DLD1 (cell line): Measurements from ENCODE around the gene TNS1.

Source experiments
- in situ Hi-C: cut with HindIII; loops from 2 replicates; pipeline ENCODE4 v1.10.0; 2017; ENCODE audit warnings: low sequenced_read_pairs

Gene TNS1

DNA sequence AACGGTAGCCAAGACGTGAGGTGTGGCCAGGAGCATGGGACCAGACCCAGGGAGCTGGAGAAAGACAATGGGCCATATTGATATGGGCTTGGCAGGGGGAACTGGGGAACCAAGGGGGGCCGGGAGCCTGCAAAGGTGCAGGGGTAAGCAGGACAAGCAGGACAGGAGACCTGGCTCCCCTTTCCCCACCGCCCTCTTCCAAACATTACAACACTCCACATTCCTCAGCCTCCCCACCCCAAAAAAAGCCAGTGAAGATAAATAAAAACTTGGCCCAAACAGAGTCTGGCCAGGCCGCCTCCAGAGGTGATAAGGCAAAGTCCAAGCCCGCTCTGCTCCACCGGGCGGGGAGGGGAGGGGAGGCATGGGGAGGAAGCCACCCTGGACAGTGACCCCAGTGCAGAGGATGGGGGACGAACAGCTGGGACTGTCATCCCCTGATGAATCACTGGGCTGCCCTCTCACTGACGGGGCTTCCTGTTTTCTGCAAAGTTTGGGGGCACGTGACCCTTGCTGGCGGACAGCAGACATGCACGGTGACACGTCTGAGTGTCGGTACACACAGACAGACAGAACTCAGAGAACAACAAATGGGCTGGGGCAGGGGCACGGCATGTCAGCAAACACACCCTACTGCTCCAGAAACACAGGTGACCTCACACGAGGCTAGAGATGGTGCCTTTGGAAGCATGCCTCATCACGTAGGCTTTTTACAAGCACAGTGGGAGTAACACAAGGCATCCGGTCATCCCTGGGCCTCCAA, 100.2 kb downstream of the TNS1 start:
- in situ Hi-C loops, result no loop called here

DNA sequence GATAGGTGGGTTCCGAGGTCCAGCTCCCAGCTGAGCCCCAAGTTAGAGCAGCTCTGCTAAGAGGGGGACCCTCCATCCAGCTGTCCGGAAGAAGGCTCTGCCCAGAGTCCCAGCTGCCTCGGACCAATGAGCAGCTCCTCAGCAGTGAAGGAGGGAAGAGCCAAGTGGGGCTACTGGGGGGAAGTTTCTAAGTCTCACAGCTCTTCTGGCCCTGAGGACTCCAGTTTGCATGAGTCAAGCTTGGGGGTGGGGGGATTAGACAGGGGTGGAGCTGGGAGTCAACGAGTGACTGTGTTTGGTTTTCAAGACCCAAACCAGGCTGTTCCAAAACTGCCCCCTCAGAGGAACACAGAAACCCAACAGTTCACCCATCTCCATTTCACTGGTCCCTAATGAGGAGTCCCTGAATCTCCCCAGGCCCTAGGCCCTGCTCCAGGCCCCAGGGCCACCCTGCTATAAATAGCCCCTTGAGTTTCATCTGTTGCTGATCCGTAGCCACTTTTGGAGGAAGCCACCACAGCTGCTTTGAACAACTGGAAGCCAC, 100.9 kb downstream of the TNS1 start:
- in situ Hi-C loops, result no loop called here

DNA sequence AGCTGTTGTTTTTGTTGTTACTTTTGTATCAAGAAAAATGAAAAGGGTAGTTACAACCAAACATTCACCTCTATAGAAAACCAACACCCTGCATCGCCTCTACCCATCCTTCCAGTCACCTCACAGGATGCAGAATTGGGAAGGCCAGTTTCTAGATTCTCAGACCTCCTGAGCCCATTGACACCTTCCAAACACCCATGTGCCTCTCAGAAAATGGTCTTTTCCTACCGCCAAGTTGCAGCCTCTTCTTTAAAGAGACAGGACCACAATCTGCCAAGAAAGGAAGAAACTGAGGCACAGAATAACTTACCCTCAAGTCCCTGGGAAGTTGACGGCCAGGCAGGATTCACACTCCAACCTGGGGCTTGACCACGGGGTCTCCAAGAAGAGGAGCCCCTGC, 101.4 kb downstream of the TNS1 start:
- in situ Hi-C loops, result no loop called here

DNA sequence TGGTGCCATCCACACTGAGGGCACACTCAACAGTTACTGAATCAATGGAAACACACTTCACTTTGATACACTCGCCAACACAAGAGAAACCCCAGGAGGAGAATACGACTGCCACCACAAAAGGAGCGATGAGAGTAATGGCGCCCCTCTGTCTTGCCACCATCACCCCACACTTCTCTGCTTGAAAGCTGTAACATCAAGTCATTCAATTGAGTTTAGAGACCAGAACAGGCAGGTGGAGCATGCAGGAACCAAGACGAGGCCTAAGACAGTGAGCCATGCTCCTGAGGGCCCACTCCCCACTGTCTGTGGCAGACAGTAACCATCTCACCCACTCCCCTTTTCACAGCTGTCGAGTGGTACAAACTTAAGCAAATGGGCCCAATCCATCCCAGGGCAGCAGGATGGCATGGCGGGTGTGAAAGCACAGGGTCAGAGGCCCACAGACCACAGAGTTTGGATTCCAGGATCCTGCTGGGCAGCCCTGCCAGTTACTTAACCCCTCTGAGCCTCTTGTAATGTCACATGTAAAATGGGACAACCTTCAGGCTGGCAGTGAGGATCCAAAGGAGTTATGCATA, 101.9 kb downstream of the TNS1 start:
- in situ Hi-C loops, result no loop called here

DNA sequence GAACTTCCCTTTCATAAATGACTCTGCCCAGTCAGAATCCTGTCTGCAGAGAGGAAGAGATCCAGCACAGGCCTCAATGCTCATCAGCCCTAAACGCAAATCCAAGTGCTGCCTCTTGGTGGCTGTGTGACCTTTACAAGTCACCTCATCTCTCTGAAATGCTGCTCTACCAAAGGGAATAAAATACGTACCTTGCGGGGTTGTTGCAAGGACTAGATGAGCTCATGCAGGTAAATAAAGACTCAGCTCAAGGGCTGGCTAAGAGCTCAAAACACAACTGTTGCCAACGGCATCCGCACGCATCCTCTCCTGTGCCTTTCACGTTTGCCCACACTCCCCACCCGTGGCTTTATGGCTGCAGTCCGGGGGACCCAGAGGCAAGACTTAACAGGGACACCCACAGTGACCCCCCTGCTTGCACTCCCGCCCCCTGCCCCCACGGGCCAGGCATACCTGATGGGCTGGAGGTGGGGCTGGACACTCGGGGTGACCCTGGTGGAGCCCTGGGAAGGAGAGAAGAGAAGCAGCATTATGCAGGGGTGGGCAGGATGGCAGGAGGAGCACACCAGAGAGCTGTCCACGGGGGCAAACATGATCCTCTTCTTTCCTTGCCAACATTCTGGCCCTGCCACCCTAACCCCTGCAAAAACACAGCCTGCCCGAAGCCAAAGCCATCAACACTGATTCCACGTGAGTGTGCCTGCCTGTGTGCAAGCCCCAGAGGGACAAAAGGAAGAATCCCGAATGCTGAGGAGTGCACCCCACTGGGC, 102.6 kb downstream of the TNS1 start:
- in situ Hi-C loops, result no loop called here

DNA sequence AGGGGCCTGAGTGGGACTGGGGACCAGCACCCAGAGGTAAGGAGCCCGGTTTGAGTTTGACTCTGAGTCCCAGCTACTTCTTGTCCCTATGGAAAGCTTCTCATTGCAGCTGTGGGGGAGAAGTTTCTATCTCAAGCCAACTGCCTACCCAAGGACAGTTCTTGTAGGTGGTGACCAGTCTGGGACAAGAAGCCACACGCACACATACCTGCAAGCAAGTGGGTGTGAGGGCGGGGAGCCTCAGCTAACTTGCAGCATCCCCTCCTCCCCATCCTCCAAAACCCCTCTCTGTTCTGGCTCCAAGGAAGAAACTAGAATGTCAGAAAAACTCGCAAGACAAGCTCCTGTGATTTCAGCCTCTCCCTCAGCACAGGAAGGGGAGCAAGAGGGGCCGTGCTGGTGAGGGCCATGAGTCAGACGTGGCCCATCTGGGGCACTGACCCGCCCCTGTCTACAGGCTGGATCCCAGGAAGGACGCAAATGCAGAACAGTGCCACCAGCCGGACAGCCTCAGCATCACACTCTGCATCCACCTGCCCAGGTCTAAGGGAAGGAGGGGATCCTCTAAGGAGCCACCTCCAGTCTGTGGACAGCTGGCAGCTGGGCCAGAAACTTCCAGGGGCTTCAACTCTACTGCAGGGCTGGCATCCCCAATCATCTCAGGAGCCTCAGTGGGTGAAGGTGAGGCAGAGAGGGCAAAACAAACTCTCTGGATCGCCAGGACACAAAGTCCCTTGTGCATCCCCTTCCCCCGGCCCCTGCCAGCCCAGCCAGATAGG, 103.4 kb downstream of the TNS1 start:
- in situ Hi-C loops, result no loop called here

DNA sequence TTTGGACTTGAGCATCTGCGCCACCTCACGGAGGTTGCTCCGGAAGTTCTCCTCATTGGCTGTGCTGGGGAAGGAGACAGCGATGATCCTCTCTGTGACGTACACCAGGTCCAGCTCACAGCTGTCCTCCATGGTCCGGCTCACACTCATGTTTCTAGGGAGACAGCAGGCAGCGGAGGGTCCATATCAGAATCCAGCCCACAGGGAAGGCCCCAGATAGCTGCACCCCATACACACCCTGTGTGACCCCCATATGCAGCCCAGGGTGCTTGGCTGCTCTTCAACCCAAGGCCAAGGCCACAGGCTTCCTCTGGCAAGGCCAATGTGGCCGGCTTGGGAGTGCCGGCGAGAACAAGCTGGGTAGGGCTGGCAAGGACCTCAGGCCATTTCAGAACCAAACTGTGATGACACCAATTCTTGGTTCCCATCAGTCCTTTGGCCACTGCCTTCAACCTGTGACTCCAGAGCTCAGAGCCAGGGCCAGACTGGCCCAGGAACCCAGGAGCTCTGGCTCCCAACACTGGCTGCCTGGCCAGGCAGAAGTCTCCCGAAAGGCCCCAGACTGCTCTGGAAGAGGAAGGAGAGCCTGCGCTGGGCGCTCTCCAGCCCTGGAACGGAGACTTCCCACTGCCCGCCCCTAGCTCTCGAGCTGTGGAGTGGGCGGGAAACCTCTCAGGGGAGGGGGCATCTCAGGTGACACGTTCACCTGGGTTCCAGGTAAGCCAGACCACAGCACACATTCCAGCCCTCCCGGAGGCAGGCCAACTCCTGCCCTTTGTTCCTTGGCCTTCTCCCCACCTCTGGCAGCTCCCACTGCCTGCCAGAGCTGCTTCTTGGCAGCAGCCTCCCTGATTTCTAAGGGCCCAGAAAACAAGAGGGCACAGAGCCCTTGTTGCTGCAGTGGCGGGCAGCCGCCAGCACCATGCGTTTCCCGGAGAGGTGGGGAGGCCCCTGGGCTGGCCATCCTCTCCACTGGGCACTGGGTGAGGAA, 104.7 kb downstream of the TNS1 start:
- in situ Hi-C loops, result no loop called here

DNA sequence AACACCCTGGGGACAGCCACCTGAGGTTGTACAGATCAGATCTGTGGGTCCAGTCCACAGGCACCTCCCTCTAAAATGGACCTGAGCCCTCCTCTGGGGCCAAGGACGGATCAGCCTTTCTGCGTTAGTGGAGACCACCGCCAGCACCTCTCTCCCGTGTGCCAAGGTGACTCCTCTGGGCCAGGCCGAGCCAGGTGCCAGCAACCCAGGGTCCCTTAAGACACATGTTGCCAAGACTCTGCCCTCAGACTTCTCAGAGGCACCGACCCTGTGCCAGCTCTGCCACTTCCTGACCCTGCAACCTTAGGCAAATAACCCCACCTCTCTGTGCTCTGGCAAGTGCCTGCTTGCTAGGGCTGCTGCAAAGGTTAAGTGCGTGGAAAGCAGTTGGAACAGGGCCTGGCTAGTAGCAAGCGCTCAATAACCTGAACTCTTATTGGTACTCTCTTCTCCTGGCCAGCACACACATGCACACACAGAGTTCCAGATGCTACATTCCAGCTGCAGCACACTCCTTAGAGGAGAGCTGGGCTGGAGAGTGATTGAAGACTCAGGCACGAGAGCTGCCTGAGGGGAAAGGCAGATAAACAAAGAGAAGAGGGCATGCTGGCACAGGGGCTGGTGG, 105.6 kb downstream of the TNS1 start:
- in situ Hi-C loops, result no loop called here

DNA sequence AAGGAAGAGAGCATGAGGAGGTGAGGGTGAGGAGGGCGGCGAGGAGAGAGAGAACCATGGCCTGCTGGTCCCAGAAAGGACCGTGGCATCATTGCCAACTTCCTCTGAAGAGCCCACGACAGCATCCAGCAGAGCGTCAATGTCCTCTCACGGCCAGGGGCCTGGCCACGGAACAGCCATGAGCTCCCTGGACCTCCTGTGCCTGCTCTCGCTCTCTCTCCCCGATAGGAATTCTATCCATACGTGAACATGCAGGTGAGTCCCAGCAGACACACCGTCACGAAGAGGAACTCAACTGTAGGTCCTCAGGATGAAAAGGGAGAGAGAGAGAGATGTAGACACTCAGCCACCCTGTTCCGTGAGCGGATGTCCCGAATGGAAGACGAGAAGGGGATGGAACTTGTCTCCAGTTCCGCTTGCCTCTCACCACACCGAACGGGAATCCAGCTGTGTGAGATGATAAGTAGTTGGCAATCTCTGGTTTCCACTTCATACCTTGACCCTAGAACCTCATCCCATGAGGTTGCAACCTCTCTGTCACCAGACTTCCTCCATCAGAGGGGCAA, 107.6 kb downstream of the TNS1 start:
- in situ Hi-C loops, result no loop called here

DNA sequence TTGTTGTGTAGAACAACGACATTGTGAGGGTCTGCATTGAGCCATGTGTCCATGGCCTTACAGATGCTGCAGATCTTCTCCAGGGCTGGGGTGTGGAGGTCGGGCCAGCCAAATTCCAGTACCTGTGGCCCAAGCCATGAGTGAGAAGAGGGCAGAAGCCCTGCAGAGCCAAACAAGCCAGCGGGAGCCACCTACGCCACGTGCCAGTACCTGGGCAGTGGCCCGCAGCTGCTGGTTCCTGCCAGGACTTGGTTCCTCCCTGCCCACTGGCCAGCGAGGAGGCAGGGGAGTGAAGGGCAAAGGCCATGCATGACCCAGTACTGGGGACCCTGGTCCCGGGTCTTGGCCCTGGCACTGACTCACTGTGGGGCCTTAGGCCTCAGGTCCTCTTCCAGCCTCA, 109.4 kb downstream of the TNS1 start:
- in situ Hi-C loops, result no loop called here

DNA sequence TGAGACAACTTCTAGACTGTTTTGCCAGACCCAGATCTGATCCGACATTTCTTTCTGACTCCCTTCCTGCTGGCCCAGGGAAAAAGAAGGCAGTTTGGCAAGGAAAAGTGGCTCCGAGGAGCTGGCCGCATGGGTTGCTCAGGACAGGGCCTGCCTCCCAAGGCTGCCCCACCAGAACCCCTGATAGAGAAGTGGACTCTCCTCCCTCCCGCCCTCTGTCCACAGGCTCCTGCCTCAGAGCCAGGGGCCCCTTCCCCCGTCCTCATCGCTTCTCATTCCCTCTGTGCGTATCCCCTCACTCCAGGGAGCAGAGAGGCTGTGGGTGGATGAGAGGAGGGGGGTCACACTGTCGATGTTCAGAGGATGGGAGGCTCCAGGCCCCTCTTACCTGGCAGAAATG, 110.2 kb downstream of the TNS1 start:
- in situ Hi-C loops, result no loop called here

DNA sequence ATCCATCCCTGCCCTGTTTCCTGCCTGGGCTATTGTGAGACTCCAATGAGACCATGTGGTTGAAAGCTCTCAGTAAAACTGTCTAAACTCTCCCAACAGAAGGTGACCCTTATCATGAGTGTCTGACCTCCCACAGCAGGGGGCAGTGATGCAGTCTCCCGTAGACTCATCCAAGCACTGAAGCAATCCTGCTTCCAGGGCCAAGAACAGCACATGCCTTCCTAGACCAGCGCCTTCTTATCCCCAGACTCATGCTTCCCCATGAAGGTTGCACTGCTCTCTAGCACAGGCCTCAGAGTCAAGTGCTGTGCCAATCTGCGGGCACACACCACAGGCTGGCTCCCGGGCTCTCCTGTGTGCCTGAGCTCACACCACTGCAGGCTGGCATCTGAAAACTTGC, 112.3 kb downstream of the TNS1 start:
- in situ Hi-C loops, result no loop called here

DNA sequence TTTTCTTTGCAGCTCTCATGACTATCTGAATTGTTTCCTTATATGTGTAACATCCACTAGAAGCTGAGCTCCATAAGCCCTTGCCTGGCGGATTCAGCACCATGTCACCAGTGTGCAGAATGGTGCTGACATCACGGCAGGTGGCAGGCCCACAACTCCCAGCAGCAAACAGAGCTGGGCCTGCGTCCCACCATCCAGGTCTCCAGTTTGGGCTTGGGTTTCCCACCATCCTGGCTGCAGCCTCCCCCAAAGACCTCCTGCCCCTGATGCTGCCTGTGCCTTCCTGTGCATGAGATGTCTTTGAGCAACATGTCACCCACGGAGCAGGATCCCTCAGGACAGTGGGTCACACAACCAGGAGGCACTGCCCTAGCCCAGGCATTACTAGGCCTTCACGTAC, 113.1 kb downstream of the TNS1 start:
- in situ Hi-C loops, result no loop called here

DNA sequence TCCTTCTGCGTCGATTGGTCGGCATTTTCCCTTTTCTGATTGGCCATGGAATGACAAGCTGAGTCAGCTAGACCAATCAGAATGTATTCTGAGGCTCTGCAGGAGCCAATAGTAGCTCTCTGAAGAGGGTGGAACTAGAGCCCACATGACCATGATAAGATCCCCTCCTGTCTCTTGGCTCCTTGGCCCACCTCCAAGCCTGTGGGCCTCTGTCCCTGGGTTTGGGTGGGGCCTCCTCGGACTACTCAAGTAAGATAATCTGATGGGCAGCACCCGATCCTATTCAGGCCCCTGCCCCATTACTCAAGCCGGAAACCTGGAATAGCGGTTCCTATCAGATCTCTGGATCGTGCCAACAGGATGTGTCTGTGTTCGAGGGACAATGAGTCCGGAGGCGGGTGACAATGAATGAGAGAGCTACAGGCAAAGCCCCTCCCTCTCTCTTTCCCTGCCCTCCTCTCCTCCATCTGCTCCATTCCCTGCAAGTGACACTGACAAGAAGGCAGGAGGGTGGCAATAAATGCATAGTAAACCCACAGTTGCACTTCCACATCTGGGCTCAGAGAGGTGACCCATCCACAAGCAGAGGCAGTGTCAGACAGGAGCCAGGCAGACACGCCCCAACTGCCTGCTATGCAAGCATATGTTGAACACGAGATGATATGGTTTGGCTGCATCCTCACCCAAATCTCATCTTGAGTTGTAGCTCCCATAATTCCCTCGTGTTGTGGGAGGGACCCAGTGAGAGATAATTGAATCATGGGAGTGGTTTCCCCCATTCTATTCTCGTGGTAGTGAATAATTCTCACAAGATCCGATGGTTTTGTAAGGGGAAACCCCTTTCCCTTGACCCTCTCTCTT, 114.7 kb downstream of the TNS1 start:
- in situ Hi-C loops, result no loop called here

DNA sequence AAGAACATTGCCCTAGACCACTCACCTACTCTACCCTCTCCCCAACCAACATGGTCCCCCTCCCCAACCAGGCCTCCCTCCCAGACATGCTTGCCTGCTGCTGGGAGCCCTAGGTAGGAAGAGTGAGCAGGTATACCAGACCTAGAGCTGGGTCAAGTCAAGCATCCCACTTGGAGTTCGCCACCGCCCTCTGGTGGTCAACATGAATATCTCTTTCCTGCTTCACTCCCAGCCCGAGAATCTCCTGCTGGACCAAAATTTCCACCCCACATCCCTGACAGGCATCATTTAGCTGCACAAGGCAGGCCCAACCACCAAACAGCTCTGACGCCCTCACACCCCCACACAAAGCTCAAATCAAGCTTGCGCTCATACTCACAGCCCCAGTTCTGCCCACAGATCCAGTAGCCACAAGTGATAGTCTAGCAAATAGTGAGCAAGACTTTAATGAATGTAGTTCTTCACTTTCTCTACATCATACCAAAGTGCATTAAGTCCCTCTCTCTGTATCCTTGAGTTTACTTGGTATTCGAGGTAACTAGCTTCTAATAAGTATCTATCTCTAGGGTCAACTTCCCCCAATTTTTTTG, 116.0 kb downstream of the TNS1 start:
- in situ Hi-C loops, result no loop called here

DNA sequence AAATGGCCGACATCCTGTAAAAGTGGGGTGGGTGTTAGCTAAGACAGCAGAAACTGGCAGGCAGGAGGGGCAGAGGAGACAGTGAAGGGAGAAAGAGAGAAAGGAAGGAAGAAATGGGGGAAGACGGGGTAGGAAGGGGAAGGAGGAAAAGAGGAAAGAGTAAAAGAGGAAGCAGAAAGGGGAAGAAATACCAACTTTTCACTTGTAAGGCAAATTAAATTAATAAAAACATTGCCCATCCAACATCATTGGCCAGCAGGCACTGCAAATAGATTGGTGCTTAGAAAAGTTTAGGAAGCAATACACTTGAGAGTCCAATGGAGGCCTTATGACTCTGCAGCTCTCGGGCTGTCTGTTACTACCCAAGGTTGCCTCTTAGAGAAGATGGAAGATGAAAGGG, 116.7 kb downstream of the TNS1 start:
- in situ Hi-C loops, result no loop called here

DNA sequence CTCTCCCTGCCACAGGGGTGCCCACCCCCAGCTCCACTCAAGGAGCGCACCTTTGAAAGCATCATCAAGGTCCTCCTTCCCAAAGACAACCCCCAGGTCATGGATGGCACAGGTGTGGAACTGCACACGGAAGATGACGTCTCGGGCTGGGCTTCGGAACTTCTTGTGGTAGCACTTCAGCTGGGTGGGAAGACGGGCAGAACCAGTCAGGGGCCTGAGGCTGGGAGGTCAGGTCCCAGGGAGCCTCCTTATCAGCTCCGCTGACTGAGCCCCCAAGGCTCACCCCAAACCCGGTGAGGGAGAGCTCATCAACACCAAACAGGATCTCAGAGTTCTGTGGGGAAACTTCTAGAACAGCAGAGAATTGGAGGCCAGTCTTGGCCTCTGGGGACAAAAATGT, 117.8 kb downstream of the TNS1 start:
- in situ Hi-C loops, result no loop called here

DNA sequence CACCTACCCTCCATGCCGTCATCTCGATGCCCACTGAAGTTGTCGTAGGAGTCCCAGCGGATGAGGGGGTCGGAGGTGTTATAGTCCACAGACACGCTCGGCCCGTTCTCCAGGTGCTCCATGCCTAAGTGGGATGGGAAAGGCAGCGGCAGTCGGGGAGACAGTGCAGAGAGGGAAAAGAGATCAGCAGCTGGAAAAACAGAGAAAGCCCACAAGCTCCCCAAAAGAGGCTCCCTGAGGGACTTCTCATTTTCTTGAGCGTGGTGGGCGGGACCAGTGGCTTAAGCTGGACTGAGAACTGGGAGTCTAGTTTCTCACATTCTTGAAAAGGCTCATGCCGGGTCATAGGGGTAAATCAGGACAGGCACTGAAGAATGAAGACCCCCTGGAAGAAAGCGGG, 121.9 kb downstream of the TNS1 start:
- in situ Hi-C loops, result no loop called here
